GM19397 (cell line): ENCODE measurements around the gene PARP4.
"Not testable (repeated sequence)": the region's sequence is repeated elsewhere in the genome, so short reads cannot be mapped to it uniquely, and the experiment has no call there.

Source experiments
- ATAC-seq: cut with Tn5 transposase; IDR thresholded peaks from one replicate; pipeline ENCODE4 v1.9.1; 2021; ENCODE audit warnings: mild to moderate bottlenecking, moderate library complexity; ENCODE audit not compliant: unreplicated experiment

The PARP4 gene

GRCh38 chr13:24506283-24506682, 6.3 kb downstream of the PARP4 start:
- not testable (repeated sequence) for ATAC-seq

GRCh38 chr13:24505756-24506155, 6.8 kb downstream of the PARP4 start:
- no peak for ATAC-seq

GRCh38 chr13:24505256-24505655, 7.3 kb downstream of the PARP4 start:
- ATAC-seq, result no peak

- no peak for ATAC-seq
These were observed 9.2 kb downstream of the PARP4 start for GRCh38 chr13:24503379-24503696.

GRCh38 chr13:24502533-24503378, 9.8 kb downstream of the PARP4 start:
- no peak for ATAC-seq

- ATAC-seq, result no peak
These were observed 11.6 kb downstream of the PARP4 start for GRCh38 chr13:24500977-24501376.

- ATAC-seq, result no peak
These were observed 14.8 kb downstream of the PARP4 start for GRCh38 chr13:24497742-24498141.

- ATAC-seq, result not testable (repeated sequence)
These were observed 16.3 kb downstream of the PARP4 start for GRCh38 chr13:24496295-24496694.

GRCh38 chr13:24495151-24495729, 17.3 kb downstream of the PARP4 start:
- ATAC-seq, result no peak

- ATAC-seq, result no peak
These were observed 19.2 kb downstream of the PARP4 start for GRCh38 chr13:24493356-24493755.

GRCh38 chr13:24491845-24492244, 20.7 kb downstream of the PARP4 start:
- no peak for ATAC-seq

GRCh38 chr13:24489721-24490120, 22.9 kb downstream of the PARP4 start:
- ATAC-seq, result no peak

- not testable (repeated sequence) for ATAC-seq
These were observed 24.5 kb downstream of the PARP4 start for GRCh38 chr13:24488092-24488491.

GRCh38 chr13:24486017-24486657, 26.4 kb downstream of the PARP4 start:
- not testable (repeated sequence) for ATAC-seq

- ATAC-seq, result no peak
These were observed 38.9 kb downstream of the PARP4 start for GRCh38 chr13:24473686-24474085.

- not testable (repeated sequence) for ATAC-seq
These were observed 40.4 kb downstream of the PARP4 start for GRCh38 chr13:24472129-24472528.

- no peak for ATAC-seq
These were observed 49.5 kb downstream of the PARP4 start for GRCh38 chr13:24463078-24463477.

- no peak for ATAC-seq
These were observed 52.3 kb downstream of the PARP4 start for GRCh38 chr13:24460256-24460655.

GRCh38 chr13:24459726-24460125, 52.9 kb downstream of the PARP4 start:
- ATAC-seq, result no peak

GRCh38 chr13:24459234-24459633, 53.3 kb downstream of the PARP4 start:
- ATAC-seq, result no peak

- ATAC-seq, result no peak
These were observed 53.8 kb downstream of the PARP4 start for GRCh38 chr13:24458736-24459135.

- ATAC-seq, result no peak
These were observed 56.2 kb downstream of the PARP4 start for GRCh38 chr13:24456396-24456795.
